A549 (cell line): Measurements from ENCODE around the gene F8.

ENCODE experiments used
- RAD21 ChIP-seq, 2 experiments: fragments of >200 bp in 1 of 2; sonication (Bioruptor Twin) in 1 of 2; formaldehyde crosslinking in 1 of 2; IDR thresholded peaks in 1 of 2; conservative IDR thresholded peaks in 1 of 2; 2 replicates in 1 of 2; 3 replicates in 1 of 2; pipeline ENCODE4 v1.6.1; 2012 to 2018; ENCODE audit warnings: inconsistent platforms in 1 of 2
- TF ChIP-seq, protein P1 (sequence below): fragments of >200 bp; sonication (Bioruptor Twin); formaldehyde crosslinking; IDR thresholded peaks from 3 replicates; pipeline ENCODE4 v1.5.1; 2016
- TF ChIP-seq, protein P2 (sequence below): fragments of >200 bp; sonication (Bioruptor Twin); formaldehyde crosslinking; IDR thresholded peaks from 2 replicates; pipeline ENCODE4 v1.6.1; 2016

DNA sequence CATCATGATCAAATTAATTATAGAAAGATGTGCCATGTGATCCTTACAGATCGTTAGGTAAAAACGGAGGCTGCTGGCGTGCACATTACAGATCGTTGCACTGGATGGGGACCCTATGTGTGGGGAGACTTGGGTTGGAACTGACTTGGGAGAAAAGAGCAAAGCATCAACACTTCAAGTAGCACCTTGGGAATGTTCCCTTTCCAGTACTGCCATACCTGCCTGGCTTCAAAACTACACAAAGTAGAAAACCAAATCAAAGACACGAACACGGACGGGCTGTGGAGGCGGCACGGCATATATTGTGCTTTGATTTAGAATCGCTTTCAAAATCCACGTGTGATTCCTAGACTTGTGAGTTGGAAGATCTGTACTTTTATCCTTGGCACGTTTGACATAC, 47.5 kb upstream of the F8 start:
- TF ChIP-seq RAD21 (conservative IDR thresholded peaks at IDR 0.05 in 1 of 2, IDR thresholded peaks at IDR 0.05 in 1 of 2): no peak
- TF ChIP-seq, protein P1, sequence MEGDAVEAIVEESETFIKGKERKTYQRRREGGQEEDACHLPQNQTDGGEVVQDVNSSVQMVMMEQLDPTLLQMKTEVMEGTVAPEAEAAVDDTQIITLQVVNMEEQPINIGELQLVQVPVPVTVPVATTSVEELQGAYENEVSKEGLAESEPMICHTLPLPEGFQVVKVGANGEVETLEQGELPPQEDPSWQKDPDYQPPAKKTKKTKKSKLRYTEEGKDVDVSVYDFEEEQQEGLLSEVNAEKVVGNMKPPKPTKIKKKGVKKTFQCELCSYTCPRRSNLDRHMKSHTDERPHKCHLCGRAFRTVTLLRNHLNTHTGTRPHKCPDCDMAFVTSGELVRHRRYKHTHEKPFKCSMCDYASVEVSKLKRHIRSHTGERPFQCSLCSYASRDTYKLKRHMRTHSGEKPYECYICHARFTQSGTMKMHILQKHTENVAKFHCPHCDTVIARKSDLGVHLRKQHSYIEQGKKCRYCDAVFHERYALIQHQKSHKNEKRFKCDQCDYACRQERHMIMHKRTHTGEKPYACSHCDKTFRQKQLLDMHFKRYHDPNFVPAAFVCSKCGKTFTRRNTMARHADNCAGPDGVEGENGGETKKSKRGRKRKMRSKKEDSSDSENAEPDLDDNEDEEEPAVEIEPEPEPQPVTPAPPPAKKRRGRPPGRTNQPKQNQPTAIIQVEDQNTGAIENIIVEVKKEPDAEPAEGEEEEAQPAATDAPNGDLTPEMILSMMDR: no peak
- TF ChIP-seq, protein P2, sequence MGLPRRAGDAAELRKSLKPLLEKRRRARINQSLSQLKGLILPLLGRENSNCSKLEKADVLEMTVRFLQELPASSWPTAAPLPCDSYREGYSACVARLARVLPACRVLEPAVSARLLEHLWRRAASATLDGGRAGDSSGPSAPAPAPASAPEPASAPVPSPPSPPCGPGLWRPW: no peak
